Esophagus squamous epithelium (tissue), 5 donors: ENCODE data around the gene PPT2. TPM values are rescaled to one million over a fixed set of nuclear protein-coding genes. Genes with fewer than 3 reads are reported as not detected.
"Not testable (repeated sequence)": the region's sequence is repeated elsewhere in the genome, so short reads cannot be mapped to it uniquely, and the experiment has no call there.

Source experiments
- DNase-seq: peaks from one replicate; lab custom pipeline; 2025; lab: John Stamatoyannopoulos, UW
- H3K27ac ChIP-seq, 4 donors: fragments of 200-600 bp; sonication (generic); one replicate each; pipeline ENCODE4 v1.5.1; 2016 to 2019; ENCODE audit warnings: mild to moderate bottlenecking in 1 of 4
- H3K27me3 ChIP-seq, 4 donors: fragments of 200-600 bp; sonication (generic); 1 replicate in 3 of 4; 2 replicates in 1 of 4; pipeline versions ENCODE4 v1.5.1 to v1.6.0; 2017 to 2021; ENCODE audit warnings: antibody characterized with exemption in 1 of 4
- H3K36me3 ChIP-seq, 3 donors: fragments of 200-600 bp; sonication (generic); one replicate each; pipeline ENCODE4 v1.5.1; 2016 to 2019
- H3K4me1 ChIP-seq, 3 donors: fragments of 200-600 bp; sonication (generic); one replicate each; pipeline ENCODE4 v1.5.1; 2017 to 2019
- H3K4me3 ChIP-seq, 4 donors: fragments of 200-600 bp; sonication (generic); 1 replicate in 3 of 4; 2 replicates in 1 of 4; pipeline ENCODE4 v1.5.1; 2016 to 2019; ENCODE audit warnings: mild to moderate bottlenecking in 2 of 4, moderate library complexity in 1 of 4
- H3K9me3 ChIP-seq, 3 donors: fragments of 200-600 bp; sonication (generic); one replicate each; pipeline ENCODE4 v1.5.1; 2016 to 2019
- CTCF ChIP-seq, 6 experiments: fragments of 450-650 bp in 4 of 6; fragments of 200-600 bp in 2 of 6; sonication (generic) in 2 of 6; IDR thresholded peaks; one replicate each; pipeline ENCODE4 v1.5.1; 2016 to 2019; ENCODE audit warnings: antibody characterized with exemption in 6 of 6, mild to moderate bottlenecking in 4 of 6, moderate library complexity in 4 of 6
- POLR2A ChIP-seq, 4 donors: fragments of 450-650 bp; IDR thresholded peaks; one replicate each; pipeline ENCODE4 v1.6.1; 2017; ENCODE audit warnings: antibody characterized with exemption in 4 of 4, mild to moderate bottlenecking in 4 of 4, moderate library complexity in 3 of 4
- WGBS, 2 donors: methylation state at CpG; one replicate each; pipeline ENCODE4 v1.1.5; 2018; 5-methylcytosine and 5-hydroxymethylcytosine counted together
- intact Hi-C: fragments of 100-400 bp; cut with DNase I; formaldehyde crosslinking; loops from one replicate; pipeline ENCODE4 v1.15.0; 2022
- total RNA-seq, 4 donors: library from RNA; depleted of rRNA; stranded (reverse); fragments of >200 nt; gene quantifications; one replicate each; pipeline ENCODE4 v1.1.0, GENCODE V29; 2016
- donor health status: DM: yes; HTN: yes; CAD: no.

PPT2 gene
- total RNA-seq, 4 donors from 2014 or later: 17.3 to 133 (median 23.7) TPM

GRCh38 chr6:32140420-32141046 is 13.4 kb upstream of the PPT2 start:
- no peaks in the 10 kb centered on the region for H3K9me3 ChIP-seq
- WGBS, 2 donors: 59 to 67% methylated on average over 5 of the region's 5 CpGs
- no peak overlapping the region for H3K4me3 ChIP-seq
- DNase-seq: no peak
- H3K4me1 ChIP-seq: peaks cover 0 to 15% (median 0%) of the 10 kb centered on the region in 3 donors
- no peaks in the 10 kb centered on the region for H3K27me3 ChIP-seq
- intact Hi-C loops: no loop called here
- H3K36me3 ChIP-seq: no peaks in the 10 kb centered on the region
- no peak overlapping the region for H3K27ac ChIP-seq
- no peak for TF ChIP-seq POLR2A (IDR thresholded peaks at IDR 0.05)
- no peak for TF ChIP-seq CTCF (IDR thresholded peaks at IDR 0.05)

- H3K9me3 ChIP-seq, H3K27me3 ChIP-seq, DNase-seq, H3K4me3 ChIP-seq, intact Hi-C loops, H3K36me3 ChIP-seq: not testable (repeated sequence)
- 50 to 83% methylated on average over 3 to 4 of the region's 7 CpGs for WGBS, 2 donors
- Histone ChIP-seq H3K4me1 (peaks cover 0 to 30% (median 0%) of the 10 kb centered on the region in 3 donors), H3K27ac (peak overlapping the region in 2 of 4 donors; percentile 49 to 53)
These were observed 9.7 kb upstream of the PPT2 start for GRCh38 chr6:32144238-32144637.

- intact Hi-C loops: no loop called here
- Histone ChIP-seq H3K27me3 (peaks cover 0 to 16% (median 0%) of the 10 kb centered on the region in 4 donors), H3K27ac (no peak overlapping the region), H3K4me1 (peaks cover 0 to 47% (median 0%) of the 10 kb centered on the region in 3 donors), H3K9me3 (no peaks in the 10 kb centered on the region), H3K36me3 (peaks cover 0 to 11% (median 0%) of the 10 kb centered on the region in 3 donors), H3K4me3 (no peak overlapping the region)
- DNase-seq: no peak
- 86 to 89% methylated on average over 1 of the region's 1 CpG for WGBS, 2 donors
- TF ChIP-seq CTCF (IDR thresholded peaks at IDR 0.05) (no peak), POLR2A (IDR thresholded peaks at IDR 0.05) (no peak)
These were observed 7.7 kb upstream of the PPT2 start for GRCh38 chr6:32146287-32146686.

- peaks cover 0 to 11% (median 0%) of the 10 kb centered on the region in 3 donors for H3K36me3 ChIP-seq
- H3K27me3 ChIP-seq: peaks cover 0 to 16% (median 0%) of the 10 kb centered on the region in 4 donors
- H3K27ac ChIP-seq: no peak overlapping the region
- H3K4me1 ChIP-seq: peaks cover 0 to 51% (median 0%) of the 10 kb centered on the region in 3 donors
- intact Hi-C loops: no loop called here
- DNase-seq: no peak
- no peaks in the 10 kb centered on the region for H3K9me3 ChIP-seq
- H3K4me3 ChIP-seq: no peak overlapping the region
- TF ChIP-seq CTCF (IDR thresholded peaks at IDR 0.05): no peak
- 53 to 60% methylated on average over 4 of the region's 4 CpGs for WGBS, 2 donors
These were observed 7.3 kb upstream of the PPT2 start for GRCh38 chr6:32146687-32147086.

- peaks cover 5 to 60% (median 6%) of the 10 kb centered on the region in 3 donors for H3K4me1 ChIP-seq
- H3K27ac ChIP-seq: no peak overlapping the region
- peaks cover 0 to 16% (median 0%) of the 10 kb centered on the region in 4 donors for H3K27me3 ChIP-seq
- H3K36me3 ChIP-seq: peaks cover 0 to 11% (median 0%) of the 10 kb centered on the region in 3 donors
- H3K9me3 ChIP-seq: no peaks in the 10 kb centered on the region
- 89 to 96% methylated on average over 4 of the region's 4 CpGs for WGBS, 2 donors
- TF ChIP-seq POLR2A (IDR thresholded peaks at IDR 0.05) (no peak), CTCF (IDR thresholded peaks at IDR 0.05) (no peak)
- DNase-seq: no peak
- H3K4me3 ChIP-seq: no peak overlapping the region
- intact Hi-C loops: no loop called here
These were observed 6.4 kb upstream of the PPT2 start for GRCh38 chr6:32147401-32148132.
